ENCODE results near the gene CGNL1.

CGNL1 gene, protein sequence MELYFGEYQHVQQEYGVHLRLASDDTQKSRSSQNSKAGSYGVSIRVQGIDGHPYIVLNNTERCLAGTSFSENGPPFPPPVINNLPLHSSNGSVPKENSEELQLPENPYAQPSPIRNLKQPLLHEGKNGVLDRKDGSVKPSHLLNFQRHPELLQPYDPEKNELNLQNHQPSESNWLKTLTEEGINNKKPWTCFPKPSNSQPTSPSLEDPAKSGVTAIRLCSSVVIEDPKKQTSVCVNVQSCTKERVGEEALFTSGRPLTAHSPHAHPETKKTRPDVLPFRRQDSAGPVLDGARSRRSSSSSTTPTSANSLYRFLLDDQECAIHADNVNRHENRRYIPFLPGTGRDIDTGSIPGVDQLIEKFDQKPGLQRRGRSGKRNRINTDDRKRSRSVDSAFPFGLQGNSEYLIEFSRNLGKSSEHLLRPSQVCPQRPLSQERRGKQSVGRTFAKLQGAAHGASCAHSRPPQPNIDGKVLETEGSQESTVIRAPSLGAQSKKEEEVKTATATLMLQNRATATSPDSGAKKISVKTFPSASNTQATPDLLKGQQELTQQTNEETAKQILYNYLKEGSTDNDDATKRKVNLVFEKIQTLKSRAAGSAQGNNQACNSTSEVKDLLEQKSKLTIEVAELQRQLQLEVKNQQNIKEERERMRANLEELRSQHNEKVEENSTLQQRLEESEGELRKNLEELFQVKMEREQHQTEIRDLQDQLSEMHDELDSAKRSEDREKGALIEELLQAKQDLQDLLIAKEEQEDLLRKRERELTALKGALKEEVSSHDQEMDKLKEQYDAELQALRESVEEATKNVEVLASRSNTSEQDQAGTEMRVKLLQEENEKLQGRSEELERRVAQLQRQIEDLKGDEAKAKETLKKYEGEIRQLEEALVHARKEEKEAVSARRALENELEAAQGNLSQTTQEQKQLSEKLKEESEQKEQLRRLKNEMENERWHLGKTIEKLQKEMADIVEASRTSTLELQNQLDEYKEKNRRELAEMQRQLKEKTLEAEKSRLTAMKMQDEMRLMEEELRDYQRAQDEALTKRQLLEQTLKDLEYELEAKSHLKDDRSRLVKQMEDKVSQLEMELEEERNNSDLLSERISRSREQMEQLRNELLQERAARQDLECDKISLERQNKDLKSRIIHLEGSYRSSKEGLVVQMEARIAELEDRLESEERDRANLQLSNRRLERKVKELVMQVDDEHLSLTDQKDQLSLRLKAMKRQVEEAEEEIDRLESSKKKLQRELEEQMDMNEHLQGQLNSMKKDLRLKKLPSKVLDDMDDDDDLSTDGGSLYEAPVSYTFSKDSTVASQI
- 0 to 0.34 reads per million in 2 donors for total RNA-seq

DNA sequence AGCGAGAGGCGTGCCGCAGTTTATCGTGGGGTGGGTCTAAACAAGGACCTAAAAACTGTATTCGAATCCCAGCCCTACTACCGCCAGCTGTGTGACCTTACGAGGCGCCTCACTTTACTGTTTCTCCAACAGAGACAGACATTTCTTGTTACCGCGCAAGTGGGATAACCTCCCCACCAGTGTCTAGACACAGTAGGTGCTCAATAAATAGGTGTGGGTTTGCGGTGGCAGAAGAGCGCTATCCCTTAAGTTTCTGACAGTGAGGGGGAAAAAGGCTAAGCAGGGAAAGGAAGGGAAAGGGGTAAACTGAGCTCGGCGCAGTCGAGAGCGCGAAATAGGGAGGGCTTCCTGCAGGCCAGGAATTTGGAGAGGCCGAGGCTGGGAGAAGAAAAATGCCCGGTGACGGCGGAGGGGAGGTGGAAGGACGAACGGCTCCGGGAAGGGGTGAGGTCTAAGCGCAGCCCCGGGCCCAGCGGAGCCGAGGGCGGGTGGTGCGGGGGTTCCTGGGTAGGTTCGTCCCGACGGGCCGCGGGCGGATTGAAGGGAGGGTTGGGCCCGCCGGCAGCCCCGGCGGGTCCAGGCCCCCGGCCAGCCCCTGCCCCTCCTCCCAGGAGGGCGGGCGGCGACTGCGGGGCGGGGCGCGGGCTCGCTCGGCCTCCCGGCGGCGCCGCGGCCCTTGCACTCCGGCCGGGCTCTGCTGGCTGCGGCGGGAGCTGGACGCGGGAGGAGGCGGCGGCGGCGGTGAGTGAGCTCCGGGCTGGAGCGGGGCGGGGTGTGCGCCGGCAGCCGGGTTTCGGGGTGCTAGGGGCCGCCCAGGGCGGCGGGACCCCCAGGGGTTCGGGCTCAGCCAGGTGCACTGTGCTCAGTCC is at the start of gene CGNL1:
Gene CGNL1, plus strand, starts transcription at position 679 of the 869 bp plus-strand sequence. CDS start 61,495 bp downstream, outside the sequence.
- DNase-seq, result no peak

GRCh38 chr15:57327985-57328471 is 48.3 kb upstream of the CGNL1 start:
- DNase-seq, result no peak

DNA sequence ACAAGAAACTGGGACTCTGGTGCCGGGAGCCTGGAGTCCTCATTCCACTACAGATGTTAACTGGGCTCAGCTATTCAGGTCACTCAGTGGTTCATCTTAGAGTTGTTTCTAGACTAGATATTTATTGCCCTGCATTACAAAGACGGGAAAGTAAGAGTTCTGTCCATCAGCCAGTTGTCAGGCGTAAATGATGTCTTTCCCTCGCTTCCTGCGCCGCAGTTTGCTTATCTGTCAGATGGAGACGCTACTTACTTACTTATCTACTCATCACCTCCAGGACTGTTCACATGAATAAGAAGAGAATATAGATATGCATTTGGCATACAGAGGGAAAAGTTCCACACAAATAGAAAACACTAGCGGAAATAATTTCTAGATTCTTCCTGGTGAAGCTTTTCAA is 47.8 kb upstream of the CGNL1 start:
- DNase-seq, result no peak

DNA sequence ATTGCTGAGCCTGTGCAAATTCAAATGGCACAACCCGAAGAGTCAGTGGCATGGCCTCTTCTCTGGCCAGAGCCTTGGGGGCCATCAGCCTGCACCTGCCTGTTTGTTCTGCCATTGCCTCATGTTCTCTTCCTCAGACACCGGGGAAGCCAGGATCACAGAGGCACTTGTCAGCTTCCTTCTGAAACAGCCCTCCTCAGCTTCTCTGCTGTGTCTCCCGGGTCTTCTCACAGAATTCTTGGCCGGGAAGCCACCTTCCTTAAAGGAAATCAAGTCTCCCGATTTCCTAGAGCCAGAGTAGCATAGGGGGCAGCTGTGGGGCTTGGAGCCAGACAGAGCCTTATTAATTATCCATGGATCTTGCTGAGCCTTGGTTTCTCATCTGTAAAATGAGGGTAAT is 47.4 kb upstream of the CGNL1 start:
- no peak for DNase-seq

DNA sequence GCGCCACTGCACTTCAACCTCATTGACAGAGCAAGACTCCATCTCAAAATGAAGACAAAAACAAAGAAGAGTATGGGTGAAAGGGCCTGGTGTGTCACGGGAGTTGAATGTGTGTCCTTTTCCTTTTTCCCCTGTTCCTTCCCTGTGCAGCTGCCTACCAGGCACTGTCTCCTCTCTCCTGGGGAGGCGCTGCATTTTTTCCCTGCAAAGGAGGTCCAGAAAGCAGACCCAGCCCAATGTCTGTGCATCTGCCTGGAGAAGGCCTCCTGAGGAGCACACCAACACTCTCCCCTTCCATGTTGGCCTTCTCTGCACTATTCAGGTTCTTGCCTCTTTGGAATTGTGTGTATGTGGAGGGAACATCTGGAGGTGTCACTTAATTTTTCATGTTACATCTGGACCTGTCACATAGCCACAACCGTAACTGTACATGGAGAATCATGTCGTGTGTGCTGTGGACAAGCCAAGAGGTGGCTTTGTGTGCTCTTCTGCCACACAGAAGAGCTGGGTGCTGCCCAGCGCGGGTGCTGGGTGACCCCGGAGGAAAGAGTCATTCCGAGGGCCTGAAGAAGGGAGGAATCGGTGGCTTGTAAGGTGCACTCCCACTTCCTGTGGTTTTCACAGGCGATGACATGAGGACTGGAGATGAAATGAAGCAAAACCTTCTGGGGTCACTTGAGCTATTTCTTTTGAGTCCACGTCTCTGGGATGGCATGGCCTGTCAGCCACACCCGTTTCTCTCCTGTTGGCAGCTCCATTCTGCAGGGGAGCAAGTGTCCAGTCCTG is 46.5 kb upstream of the CGNL1 start:
- DNase-seq, result no peak

GRCh38 chr15:57330619-57331340 is 45.5 kb upstream of the CGNL1 start:
- DNase-seq, result no peak

DNA sequence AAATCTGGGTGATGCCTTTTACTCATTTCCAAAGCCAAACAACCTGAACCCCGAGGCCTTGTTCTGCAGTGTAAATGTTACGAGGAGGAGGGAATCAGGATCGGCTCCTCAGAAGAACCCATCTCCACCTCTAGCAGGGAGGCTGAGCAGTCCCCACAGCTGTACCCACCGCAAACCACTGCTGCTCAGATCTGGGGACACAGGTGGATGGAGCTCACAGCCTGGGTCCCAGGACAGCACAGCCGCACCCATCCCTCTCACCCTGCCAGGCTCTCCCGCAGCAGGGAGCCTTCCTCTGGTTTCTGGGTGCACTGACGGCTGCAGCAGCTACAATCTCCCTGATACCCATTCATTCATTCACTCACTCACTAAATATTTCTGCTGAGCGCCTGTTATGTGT is 44.0 kb upstream of the CGNL1 start:
- no peak for DNase-seq

DNA sequence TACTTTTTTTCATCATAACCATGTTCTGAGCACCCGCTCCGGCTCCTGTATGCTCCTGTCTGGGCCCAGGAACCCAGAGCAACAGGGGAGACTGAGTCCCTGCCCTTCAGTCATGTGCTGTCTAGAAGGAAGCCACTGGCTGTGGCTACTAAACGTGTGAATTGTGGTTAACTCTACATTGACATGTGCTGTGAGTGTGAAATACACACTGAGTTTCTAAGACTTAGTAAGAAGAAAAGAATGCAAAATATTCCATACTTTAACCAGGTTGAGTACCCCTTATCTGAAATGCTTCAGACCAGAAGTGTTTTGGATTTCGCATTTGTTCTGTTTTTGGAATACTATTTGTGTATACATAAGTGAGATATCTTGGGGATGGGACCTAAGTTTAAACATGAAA is 42.8 kb upstream of the CGNL1 start:
- DNase-seq, result no peak

DNA sequence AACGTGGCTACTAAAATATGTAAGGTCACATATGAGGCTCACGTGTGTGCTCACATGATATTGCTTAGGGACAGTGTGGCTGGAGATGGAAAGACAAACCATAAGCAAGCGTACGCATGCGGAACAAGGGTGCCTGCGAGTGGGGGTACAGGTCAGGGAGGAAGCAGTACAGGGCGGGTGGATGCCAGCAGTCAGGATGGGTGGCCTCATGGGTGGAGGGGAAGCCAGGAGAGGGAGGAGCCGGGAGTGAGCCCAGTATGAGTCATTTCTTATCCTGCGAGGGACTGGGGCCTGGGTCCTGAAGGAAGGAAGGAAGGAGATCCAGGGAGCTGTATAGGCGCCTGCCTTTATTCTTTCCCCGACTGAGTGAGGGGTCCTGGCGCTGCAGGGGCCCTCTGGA is 42.0 kb upstream of the CGNL1 start:
- DNase-seq, result no peak

- DNase-seq, result no peak
These were observed 41.0 kb upstream of the CGNL1 start for GRCh38 chr15:57335293-57335715.

GRCh38 chr15:57335719-57336118 is 40.6 kb upstream of the CGNL1 start:
- no peak for DNase-seq

GRCh38 chr15:57337868-57338411 is 38.4 kb upstream of the CGNL1 start:
- no peak for DNase-seq

GRCh38 chr15:57339321-57339720 is 37.0 kb upstream of the CGNL1 start:
- DNase-seq, result no peak

GRCh38 chr15:57340682-57341259 is 35.5 kb upstream of the CGNL1 start:
- DNase-seq, result peak in 1 of 5 experiments; percentile 40

DNA sequence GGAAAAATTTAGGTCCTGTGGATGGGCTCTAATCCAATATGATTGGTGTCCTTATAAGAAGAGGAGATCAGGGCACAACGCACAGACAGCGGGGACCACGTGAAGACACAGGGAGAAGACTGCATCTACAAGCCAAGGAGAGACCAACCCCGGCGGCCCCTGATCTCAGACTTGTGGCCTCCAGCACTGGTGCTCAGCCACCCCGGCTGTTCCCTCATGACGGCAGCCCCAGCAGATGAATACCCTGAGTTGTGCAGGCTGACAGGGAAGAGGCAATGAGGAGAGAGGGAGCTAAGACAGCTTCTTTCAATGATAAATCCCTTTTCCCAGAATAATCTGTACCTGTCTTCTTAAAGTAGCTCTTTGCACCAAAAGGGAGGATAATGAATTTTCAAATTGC is 33.3 kb upstream of the CGNL1 start:
- no peak for DNase-seq

DNA sequence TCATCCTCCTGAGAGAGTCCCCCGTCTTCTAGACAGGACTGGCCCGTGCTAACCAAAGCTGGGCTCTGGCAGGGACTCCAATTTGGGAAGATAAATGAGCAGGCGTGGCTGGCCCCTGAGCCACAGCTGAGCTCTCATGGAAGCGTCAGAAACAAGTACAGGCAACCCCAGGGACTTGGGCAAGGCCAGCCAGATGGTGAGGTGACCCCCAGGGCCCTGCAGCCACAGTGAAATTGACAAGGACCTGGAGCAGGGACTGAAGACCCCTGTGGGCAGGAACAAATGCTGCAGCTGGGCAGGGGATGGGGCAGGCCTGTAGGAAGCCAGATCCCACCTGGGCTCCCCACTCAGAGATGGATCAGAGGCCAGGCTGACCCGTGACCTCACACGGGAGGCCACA is 32.8 kb upstream of the CGNL1 start:
- DNase-seq, result no peak

- DNase-seq, result no peak
These were observed 32.0 kb upstream of the CGNL1 start for GRCh38 chr15:57344282-57344681.

DNA sequence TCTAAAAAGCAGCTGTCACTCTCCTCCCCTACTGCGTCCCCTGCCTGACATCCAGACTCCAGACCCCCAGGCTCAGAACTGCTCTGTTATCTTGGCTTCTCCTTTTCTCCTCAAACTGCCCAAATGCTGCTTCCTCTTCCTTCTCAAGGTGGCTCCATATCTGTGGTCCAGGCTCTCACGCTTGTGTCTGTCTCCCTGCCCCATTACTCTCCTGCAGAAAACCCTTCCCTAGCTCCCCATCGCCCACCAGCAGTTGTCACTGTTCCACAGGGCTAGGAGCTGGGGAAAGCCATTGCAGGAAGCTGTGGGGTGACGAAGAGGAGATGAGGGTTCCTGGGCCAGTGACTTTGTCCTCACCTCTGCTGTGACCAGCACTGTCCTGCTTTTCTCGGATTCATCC is 30.7 kb upstream of the CGNL1 start:
- no peak for DNase-seq

- DNase-seq, result no peak
These were observed 28.2 kb upstream of the CGNL1 start for GRCh38 chr15:57348081-57348480.

All from T-helper 2 cell (primary cell).